Measurements from ENCODE around the gene PPHLN1.

DNA sequence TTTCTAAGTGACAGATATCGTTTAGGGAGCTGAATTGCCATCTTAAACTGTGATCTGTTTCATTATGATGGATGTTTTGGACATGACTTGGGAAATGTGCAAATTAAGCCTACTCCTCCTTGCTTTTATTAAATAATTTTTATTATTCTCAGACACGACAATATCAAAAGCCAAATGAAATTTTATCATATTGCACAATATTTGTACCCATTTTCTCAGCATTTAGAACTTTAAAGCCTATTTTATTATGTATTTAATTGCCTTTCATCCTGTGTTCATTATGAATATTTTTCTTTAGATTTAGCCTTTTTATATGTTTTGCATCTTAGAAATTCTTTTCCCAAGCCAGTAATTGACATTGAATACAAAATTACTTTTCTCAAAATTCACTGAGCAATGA is 102.9 kb downstream of the PPHLN1 start:
- TF ChIP-seq, protein P1, sequence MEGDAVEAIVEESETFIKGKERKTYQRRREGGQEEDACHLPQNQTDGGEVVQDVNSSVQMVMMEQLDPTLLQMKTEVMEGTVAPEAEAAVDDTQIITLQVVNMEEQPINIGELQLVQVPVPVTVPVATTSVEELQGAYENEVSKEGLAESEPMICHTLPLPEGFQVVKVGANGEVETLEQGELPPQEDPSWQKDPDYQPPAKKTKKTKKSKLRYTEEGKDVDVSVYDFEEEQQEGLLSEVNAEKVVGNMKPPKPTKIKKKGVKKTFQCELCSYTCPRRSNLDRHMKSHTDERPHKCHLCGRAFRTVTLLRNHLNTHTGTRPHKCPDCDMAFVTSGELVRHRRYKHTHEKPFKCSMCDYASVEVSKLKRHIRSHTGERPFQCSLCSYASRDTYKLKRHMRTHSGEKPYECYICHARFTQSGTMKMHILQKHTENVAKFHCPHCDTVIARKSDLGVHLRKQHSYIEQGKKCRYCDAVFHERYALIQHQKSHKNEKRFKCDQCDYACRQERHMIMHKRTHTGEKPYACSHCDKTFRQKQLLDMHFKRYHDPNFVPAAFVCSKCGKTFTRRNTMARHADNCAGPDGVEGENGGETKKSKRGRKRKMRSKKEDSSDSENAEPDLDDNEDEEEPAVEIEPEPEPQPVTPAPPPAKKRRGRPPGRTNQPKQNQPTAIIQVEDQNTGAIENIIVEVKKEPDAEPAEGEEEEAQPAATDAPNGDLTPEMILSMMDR (IDR thresholded peaks at IDR 0.05), result no peak
- no peak for TF ChIP-seq POLR2A (IDR thresholded peaks at IDR 0.05)

Measured in lower leg skin (tissue), 3 donors.